Hindlimb muscle (tissue), 1 donor: ENCODE results near the gene STRIP2. TPM values are rescaled to one million over a fixed set of nuclear protein-coding genes. Genes with fewer than 3 reads are reported as not detected.
"Not testable (repeated sequence)": the region's sequence is repeated elsewhere in the genome, so short reads cannot be mapped to it uniquely, and the experiment has no call there.

Experiments
- DNase-seq: peaks from one replicate; pipeline ENCODE4 v3.0.0-alpha.2; 2013
- polyA plus RNA-seq: library from polyadenylated mRNA; unstranded; fragments of 120-200 nt; gene quantifications from one replicate; pipeline ENCODE4 v1.2.1, GENCODE V29; 2013; ENCODE audit not compliant: insufficient read length

Gene STRIP2
- polyA plus RNA-seq, 1 donor, result 9.3 TPM

DNA sequence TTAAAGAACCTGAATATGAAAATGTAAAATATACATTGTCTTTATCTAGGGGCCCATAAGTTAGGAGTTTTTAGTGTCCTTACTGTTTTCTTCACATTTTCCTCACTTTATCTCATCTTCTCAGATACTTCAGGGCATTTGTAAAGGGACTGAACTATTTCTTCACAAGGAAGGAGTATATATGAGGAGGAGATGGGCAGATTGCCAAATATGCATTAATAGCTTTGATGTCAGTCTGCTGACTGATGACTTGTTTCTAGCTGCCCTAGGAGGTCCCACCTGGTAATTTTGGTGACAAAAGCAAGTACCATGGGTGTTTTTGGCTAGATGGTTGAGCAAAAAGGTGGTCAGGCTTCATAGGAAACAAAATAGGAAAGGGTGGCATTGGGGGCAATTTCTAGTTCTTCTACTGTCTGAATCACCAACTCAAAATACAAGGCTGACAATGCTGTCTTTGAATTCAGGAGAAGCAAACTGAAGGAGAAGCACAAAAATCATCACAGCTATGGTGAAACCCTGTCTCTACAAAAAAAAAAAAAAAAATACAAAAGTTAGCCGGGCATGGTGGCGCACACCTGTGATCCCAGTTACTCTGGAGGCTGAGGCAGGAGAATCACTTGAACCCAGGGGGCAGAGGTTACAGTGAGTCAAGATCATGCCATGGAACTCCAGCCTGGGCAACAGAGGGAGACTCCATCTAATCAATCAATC is 10.4 kb upstream of the STRIP2 start:
- DNase-seq, result no peak

DNA sequence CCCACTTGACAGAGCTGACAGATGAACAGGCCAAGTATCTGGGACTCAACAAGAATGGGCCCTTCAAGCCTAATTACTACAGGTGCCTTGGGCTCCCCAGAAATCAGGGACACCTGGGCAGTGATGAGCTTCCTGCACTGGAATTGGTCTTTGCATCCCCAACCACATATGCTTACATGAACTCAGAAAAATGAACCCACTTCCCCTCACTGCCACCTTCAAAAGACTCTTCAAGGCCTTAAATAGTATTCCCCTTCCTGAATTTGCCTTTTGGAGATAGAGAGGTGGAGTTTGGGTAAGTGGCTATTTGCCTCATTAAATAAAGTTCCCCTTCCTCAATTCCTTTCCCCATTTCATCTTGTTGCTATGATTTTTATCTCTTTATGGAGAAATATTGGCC is 7.8 kb upstream of the STRIP2 start:
- DNase-seq, result no peak

DNA sequence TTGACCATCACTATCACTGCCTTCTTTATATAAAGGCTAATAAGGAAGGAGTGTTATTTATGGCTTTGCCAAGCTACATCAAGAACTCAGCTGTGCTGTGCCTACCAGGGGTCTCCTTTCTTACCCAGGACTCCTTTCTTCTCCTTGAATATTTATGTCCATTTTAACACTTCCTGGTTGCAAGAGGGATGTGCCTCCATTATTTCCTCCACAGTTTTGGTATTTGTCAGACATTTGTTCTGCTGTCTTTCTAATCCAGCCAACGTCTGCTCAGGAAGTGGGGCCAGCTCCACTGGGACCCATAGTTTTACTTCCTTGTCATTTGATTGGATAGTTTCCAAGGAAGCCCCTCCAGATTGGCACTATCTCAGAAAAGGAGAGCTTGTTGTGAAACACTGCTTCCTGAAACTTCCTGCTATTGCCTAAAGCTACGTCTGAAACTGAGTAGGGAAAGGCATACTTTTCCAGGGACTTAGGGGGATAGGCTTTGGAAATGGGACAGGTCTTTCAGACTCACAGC is 6.6 kb upstream of the STRIP2 start:
- DNase-seq, result no peak

DNA sequence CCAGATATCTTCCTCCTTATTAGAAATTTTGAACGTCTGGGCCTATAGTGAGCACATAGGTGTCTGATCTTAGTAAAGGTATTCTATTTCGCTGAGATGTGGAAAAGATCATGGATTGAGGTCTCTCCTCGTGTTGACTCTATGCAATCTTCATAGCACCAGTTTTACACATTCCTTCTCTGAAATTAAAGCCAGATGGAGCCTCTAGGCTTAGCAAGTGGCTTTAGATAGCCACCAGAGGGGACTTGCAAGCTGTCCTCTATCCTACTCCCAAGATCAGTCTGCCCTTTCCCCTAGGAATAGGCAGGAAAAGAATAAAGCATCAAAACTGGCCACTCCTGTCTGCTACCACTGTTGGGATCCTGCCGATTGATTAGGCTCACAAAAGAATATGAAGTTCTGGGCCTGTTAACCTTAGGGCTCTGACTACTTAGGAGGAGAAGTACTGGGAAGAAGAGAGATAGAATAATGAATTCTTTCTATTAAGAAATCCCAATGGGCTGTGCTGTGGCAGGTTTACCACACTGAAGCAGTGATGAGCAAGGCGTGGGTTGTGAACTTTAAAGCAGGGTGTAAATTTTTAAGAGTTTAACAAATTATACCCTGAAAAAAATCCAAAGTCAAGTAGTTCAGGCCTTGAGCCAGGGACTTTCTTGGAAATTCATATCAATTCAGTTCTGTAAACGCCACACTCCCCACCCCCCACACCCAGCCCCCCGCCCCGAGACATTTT is 2.2 kb upstream of the STRIP2 start:
- DNase-seq, result no peak

GRCh38 chr7:129434675-129435318 is 565 bp downstream of the STRIP2 start:
- peak; percentile 20 for DNase-seq

- no peak for DNase-seq
Measured at GRCh38 chr7:129435414-129435829, 1.2 kb downstream of the STRIP2 start.

DNA sequence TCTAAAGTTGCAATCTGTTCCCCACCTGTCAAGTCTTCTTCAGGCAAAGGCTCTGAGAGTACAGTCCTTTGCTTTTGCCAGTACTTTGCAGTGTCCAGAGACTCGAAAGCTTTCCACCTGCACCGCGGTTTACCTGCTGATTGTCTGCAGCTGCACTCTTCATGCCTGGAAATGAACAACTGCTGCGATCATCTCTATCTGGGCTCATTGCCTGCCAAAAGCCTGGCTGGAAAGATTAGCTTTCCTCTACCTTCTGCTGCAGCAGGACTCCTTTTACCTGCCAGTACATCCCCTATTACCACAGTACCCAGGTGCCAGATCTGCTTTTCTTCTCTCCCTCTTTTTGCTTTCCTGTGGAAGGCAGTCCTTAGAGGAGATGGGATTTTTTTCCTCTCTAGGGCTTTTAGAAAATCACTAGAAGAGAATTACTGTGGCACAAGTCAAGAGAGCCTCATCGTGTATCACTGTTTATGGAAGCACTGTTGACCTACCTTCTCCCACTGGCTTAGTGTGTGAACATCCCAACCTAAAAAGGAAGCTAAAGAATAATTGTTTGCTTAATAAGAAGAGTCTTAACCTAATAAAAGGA is 2.2 kb downstream of the STRIP2 start:
- DNase-seq, result no peak

DNA sequence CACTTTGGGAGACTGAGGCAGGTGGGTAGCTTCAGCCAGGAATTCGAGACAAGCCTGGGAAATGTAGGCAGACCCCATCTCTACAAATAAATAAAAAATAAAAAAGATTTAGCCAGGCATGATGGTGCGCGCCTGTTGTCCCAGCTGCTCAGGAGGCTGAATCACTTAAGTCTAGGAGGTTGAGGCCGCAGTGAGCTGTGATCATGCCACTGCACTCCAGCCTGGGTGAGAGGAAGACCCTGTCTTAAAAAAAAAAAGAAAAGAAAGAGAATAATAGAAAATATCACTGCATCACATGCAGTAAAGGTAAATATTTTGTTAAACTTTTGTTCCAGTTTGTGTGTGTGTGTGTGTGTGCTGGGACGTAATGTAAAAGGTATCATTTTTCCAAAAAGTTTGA is 3.0 kb downstream of the STRIP2 start:
- no peak for DNase-seq

- DNase-seq, result no peak
Measured at GRCh38 chr7:129438281-129438838, 4.1 kb downstream of the STRIP2 start.

- no peak for DNase-seq
Measured at GRCh38 chr7:129438839-129439651, 4.8 kb downstream of the STRIP2 start.

- no peak for DNase-seq
Measured at GRCh38 chr7:129439963-129440625, 5.9 kb downstream of the STRIP2 start.

- DNase-seq, result no peak
Measured at GRCh38 chr7:129443612-129444011, 9.4 kb downstream of the STRIP2 start.

- DNase-seq, result not testable (repeated sequence)
Measured at GRCh38 chr7:129444776-129445175, 10.5 kb downstream of the STRIP2 start.

DNA sequence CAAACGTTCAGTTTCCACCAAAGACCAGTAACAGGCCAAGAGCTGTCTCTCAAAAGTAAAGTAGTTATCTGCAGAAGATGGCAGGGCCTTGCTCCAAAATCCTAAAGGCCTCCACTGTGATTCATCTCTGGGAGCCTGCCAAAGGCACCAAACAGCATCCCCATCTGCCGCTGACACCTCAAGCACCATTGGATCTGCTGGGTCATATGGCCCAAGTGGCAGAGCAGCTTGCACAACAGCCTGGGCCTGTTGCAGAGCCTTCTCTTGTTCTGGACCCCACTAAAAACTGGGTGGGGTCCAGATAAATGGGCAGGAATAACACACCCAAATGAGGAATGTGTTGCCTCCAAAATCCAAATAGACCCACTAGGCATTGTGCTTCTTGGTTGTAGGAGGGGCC is 12.7 kb downstream of the STRIP2 start:
- DNase-seq, result not testable (repeated sequence)

- DNase-seq, result not testable (repeated sequence)
Measured at GRCh38 chr7:129447445-129447844, 13.2 kb downstream of the STRIP2 start.

- DNase-seq, result not testable (repeated sequence)
Measured at GRCh38 chr7:129448608-129449007, 14.4 kb downstream of the STRIP2 start.

DNA sequence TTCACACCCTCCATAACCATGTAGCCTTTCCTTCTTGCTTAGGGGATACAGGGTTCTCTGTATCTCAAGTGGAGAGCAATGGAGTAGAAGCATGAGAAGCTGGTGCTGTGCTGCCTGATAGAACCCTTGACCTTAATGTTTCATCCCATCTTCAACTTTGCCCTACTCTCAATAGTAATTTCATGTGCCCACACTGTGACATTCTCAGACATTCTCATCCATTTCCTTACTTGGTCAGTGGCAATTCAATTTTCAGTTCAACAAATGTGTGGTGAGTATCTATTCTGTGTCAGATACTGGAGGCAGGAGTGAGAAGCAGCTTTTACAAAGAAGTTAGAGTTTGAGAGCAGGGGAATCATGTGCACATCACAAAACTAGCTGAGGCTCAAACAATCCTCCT is 16.1 kb downstream of the STRIP2 start:
- DNase-seq, result no peak

GRCh38 chr7:129452589-129453231 is 18.5 kb downstream of the STRIP2 start:
- DNase-seq, result no peak

DNA sequence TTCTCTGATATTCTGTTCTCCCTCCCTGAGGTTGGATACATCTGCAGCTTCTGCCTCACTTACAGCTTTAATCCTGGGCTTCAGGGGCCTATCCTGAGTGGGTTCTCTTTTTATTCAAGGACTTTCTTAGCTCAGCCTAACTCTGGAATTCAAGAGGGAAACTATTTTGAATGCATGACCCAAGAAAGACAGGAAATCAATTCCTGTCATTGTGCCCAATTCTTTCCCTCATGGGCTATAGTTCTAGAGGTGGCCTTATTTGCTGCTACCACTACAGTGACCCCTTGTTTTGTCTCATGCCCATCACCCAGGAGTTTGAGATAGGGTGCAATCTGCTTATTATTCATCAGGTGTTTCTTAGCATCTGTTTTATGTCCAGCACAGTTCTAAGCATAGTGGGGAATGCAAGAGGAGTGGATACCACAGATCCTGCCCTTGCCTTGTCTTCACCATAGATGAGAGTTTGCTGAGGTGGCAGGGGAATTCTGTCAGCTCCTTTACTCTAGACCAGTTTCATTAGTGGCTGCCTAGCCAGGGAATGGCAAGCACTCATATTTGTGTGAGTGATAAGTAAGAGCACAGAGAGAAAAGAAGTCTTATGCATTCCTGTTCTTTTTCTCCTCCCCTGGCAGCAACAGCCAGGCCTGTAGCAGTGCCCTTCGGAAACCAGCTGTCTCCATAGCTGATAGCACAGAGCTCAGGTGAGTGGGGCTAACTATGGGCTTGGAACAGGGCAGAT is 19.4 kb downstream of the STRIP2 start:
- no peak for DNase-seq

GRCh38 chr7:129454249-129454551 is 20.0 kb downstream of the STRIP2 start:
- no peak for DNase-seq
